Measurements from ENCODE around the gene BCL6B. TPM values are rescaled to one million over a fixed set of nuclear protein-coding genes. Genes with fewer than 3 reads are reported as not detected.

Gene BCL6B
- total and polyA plus RNA-seq, 2 experiments from 2014 or later = 3.3 to 4.5 TPM

DNA sequence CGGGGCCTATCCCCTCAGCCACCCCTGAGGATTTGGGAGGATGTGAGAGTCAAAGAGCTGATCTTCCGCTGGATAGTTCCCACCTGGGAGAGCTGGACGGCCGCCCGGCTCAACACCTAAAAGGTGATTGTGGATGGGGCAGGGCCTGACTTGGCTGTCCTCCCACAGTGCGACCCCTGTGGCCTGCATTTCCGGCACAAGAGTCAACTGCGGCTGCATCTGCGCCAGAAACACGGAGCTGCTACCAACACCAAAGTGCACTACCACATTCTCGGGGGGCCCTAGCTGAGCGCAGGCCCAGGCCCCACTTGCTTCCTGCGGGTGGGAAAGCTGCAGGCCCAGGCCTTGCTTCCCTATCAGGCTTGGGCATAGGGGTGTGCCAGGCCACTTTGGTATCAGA lies 4.5 kb downstream of the BCL6B start (continued):
- TF ChIP-seq, protein P1, sequence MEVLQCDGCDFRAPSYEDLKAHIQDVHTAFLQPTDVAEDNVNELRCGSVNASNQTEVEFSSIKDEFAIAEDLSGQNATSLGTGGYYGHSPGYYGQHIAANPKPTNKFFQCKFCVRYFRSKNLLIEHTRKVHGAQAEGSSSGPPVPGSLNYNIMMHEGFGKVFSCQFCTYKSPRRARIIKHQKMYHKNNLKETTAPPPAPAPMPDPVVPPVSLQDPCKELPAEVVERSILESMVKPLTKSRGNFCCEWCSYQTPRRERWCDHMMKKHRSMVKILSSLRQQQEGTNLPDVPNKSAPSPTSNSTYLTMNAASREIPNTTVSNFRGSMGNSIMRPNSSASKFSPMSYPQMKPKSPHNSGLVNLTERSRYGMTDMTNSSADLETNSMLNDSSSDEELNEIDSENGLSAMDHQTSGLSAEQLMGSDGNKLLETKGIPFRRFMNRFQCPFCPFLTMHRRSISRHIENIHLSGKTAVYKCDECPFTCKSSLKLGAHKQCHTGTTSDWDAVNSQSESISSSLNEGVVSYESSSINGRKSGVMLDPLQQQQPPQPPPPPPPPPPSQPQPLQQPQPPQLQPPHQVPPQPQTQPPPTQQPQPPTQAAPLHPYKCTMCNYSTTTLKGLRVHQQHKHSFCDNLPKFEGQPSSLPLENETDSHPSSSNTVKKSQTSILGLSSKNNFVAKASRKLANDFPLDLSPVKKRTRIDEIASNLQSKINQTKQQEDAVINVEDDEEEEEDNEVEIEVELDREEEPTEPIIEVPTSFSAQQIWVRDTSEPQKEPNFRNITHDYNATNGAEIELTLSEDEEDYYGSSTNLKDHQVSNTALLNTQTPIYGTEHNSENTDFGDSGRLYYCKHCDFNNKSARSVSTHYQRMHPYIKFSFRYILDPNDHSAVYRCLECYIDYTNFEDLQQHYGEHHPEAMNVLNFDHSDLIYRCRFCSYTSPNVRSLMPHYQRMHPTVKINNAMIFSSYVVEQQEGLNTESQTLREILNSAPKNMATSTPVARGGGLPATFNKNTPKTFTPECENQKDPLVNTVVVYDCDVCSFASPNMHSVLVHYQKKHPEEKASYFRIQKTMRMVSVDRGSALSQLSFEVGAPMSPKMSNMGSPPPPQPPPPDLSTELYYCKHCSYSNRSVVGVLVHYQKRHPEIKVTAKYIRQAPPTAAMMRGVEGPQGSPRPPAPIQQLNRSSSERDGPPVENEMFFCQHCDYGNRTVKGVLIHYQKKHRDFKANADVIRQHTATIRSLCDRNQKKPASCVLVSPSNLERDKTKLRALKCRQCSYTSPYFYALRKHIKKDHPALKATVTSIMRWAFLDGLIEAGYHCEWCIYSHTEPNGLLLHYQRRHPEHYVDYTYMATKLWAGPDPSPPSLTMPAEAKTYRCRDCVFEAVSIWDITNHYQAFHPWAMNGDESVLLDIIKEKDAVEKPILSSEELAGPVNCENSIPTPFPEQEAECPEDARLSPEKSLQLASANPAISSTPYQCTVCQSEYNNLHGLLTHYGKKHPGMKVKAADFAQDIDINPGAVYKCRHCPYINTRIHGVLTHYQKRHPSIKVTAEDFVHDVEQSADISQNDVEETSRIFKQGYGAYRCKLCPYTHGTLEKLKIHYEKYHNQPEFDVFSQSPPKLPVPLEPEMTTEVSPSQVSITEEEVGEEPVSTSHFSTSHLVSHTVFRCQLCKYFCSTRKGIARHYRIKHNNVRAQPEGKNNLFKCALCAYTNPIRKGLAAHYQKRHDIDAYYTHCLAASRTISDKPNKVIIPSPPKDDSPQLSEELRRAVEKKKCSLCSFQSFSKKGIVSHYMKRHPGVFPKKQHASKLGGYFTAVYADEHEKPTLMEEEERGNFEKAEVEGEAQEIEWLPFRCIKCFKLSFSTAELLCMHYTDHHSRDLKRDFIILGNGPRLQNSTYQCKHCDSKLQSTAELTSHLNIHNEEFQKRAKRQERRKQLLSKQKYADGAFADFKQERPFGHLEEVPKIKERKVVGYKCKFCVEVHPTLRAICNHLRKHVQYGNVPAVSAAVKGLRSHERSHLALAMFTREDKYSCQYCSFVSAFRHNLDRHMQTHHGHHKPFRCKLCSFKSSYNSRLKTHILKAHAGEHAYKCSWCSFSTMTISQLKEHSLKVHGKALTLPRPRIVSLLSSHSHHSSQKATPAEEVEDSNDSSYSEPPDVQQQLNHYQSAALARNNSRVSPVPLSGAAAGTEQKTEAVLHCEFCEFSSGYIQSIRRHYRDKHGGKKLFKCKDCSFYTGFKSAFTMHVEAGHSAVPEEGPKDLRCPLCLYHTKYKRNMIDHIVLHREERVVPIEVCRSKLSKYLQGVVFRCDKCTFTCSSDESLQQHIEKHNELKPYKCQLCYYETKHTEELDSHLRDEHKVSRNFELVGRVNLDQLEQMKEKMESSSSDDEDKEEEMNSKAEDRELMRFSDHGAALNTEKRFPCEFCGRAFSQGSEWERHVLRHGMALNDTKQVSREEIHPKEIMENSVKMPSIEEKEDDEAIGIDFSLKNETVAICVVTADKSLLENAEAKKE (CRISPR knock-in tag; IDR thresholded peaks at IDR 0.05) = no peak
- TF ChIP-seq POLR2AphosphoS5 (IDR thresholded peaks at IDR 0.05; ENCODE audit: low read depth) (no peak), STAT1 (IDR thresholded peaks at IDR 0.05; ENCODE audit: unreplicated experiment) (no peak), JUNB (IDR thresholded peaks at IDR 0.05; ENCODE audit: unreplicated experiment) (no peak)

DNA sequence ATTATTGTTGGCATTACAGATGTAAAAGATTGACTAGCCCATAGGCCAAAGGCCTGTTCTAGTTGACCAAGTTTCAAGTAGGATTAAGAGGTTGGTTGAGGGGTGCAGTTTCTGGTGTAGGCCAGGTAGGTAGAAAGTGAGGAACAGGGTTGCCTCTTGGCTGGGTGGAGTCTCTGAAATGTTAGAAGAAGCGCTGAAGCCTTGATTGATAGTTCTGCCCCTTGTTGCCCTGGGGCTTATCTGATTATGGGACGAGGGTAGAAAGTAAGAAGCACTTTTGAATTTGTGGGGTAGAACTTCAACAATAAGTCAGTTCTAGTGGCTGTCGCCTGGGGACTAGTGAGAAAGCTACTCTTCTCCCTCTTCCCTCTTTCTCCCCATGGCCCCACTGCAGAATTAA lies 6.2 kb downstream of the BCL6B start:
- TF ChIP-seq ZNF114 (CRISPR knock-in tag; IDR thresholded peaks at IDR 0.05) (no peak), POLR2AphosphoS5 (IDR thresholded peaks at IDR 0.05; ENCODE audit: low read depth) (no peak), EZH2 (IDR thresholded peaks at IDR 0.05; ENCODE audit: low read depth, unreplicated experiment) (no peak), ZNF331 (CRISPR knock-in tag; IDR thresholded peaks at IDR 0.05; ENCODE audit: low read depth) (no peak), CREB1 (CRISPR knock-in tag; IDR thresholded peaks at IDR 0.05; ENCODE audit: low read depth) (no peak)
- TF ChIP-seq, protein P1 (CRISPR knock-in tag; IDR thresholded peaks at IDR 0.05) = no peak
- H3F3A ChIP-seq (replicated peaks; ENCODE audit: low read depth) = no peaks in the 10 kb centered on the region
- Mint-ChIP-seq H3K27me3 (ENCODE audit: insufficient read depth, low read depth, poor library complexity) (peaks cover 11% of the 10 kb centered on the region), H3K9me3 (0 out of 3 replicates have a peak, but pooled peaks cover 3% of the 10 kb centered on the region), H3K36me3 (ENCODE audit: low read depth) (peaks cover 21% of the 10 kb centered on the region), H3K4me1 (peaks cover 7% of the 10 kb centered on the region; the same call in 2 of the 3 replicates), H3K4me3 (no peak overlapping the region), H3K27ac (no peak overlapping the region)
- no peaks in the 10 kb centered on the region for H3K79me2 ChIP-seq (replicated peaks; ENCODE audit: insufficient read depth)
- no peak overlapping the region for H3K4me2 ChIP-seq
- no peaks in the 10 kb centered on the region; the same call in 1 of the 2 replicates for H4K20me1 ChIP-seq (replicated peaks; ENCODE audit: insufficient read depth)
- no peaks in the 10 kb centered on the region for H3K36me3 ChIP-seq (ENCODE audit: insufficient read depth)
- H2AFZ ChIP-seq = no peak overlapping the region
- no peaks in the 10 kb centered on the region for H3K9me2 ChIP-seq (ENCODE audit: insufficient read depth)
- no peaks in the 10 kb centered on the region for H3K27me3 ChIP-seq (ENCODE audit: insufficient read depth)
- ATAC-seq (no peak), DNase-seq (ENCODE audit: low spot score) (no peak)
- H3K4me1 ChIP-seq (ENCODE audit: insufficient read depth) = peaks cover 4% of the 10 kb centered on the region; the same call in 1 of the 2 replicates
- no peak overlapping the region for H3K4me3 ChIP-seq
- no peak overlapping the region for H3K27ac ChIP-seq (ENCODE audit: low read depth)

Measured in GM23338 (cell line).